ENCODE results near the gene NUDT21. TPM values are rescaled to one million over a fixed set of nuclear protein-coding genes. Genes with fewer than 3 reads are reported as not detected.

NUDT21 gene
- total and polyA plus RNA-seq, 2 of the 8 experiments (the other 6 are each of a cell fraction or from before 2014, with no cell fraction given) = 78.1 to 277 TPM

DNA sequence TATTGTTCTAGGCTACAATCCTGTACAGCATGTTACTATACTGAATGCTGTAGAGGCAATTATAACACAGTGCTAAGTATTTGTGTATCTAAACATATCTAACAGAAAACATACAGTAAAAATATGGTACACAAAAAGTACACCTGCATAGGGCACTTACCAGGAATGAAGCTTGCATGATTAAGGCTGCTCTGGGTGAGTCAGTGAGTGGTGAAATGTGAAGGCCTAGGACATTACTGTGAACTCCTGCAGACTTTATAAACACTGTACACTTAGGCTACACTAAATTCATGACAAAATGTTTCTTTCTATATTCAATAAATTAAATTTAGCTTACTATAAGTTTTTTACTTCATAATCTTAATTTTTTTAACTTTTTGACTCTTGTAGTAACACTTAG is 62.9 kb downstream of the NUDT21 start:
- Histone ChIP-seq H4K8ac (ENCODE audit: extremely low read depth, insufficient read depth, low read length) (no peak overlapping the region), H2BK15ac (ENCODE audit: low read length) (no peak overlapping the region), H3K14ac (ENCODE audit: insufficient read length) (no peak overlapping the region), H2BK12ac (ENCODE audit: low read depth, low read length) (no peak overlapping the region), H3K27me3 (replicated peaks in 1 of 4; ENCODE audit: control insufficient read depth in 3 of 4, extremely low read depth in 1 of 4, insufficient read depth in 3 of 4, low read length in 3 of 4) (no peaks in the 10 kb centered on the region), H4K5ac (ENCODE audit: insufficient read length, low read depth, low read length) (no peak overlapping the region), H3K4me3 (ENCODE audit: extremely low read depth in 1 of 4, insufficient read depth in 2 of 4, low read depth in 3 of 4, low read length in 4 of 4) (no peak overlapping the region), H2AK5ac (ENCODE audit: low read depth, low read length) (no peak overlapping the region), H3K4me2 (ENCODE audit: insufficient read depth in 1 of 2, low read depth in 2 of 2, low read length in 2 of 2) (no peak overlapping the region), H3K9ac (replicated peaks in 1 of 4; ENCODE audit: extremely low read depth in 1 of 4, low read depth in 3 of 4, low read length in 3 of 4) (no peak overlapping the region), H4K20me1 (replicated peaks in 1 of 2; ENCODE audit: control insufficient read depth in 1 of 2, insufficient read depth in 2 of 2, low read length in 2 of 2) (no peaks in the 10 kb centered on the region), H3K56ac (replicated peaks; ENCODE audit: insufficient read length, low read depth, low read length) (no peak overlapping the region), H4K91ac (replicated peaks; ENCODE audit: insufficient read length, low read length) (no peak overlapping the region), H3K79me2 (ENCODE audit: control insufficient read depth in 1 of 2, insufficient read depth in 2 of 2, low read length in 2 of 2) (no peaks in the 10 kb centered on the region), H3K36me3 (ENCODE audit: control insufficient read depth in 2 of 4, insufficient read depth in 4 of 4, low read length in 3 of 4) (peaks cover 0 to 23% (median 10%) of the 10 kb centered on the region in 4 experiments; a peak in 4 of 8 replicates), H2BK20ac (ENCODE audit: low read length) (no peak overlapping the region), H3K4me1 (replicated peaks in 1 of 4; ENCODE audit: control insufficient read depth in 3 of 4, insufficient read depth in 4 of 4, low read length in 3 of 4) (no peaks in the 10 kb centered on the region), H2BK5ac (ENCODE audit: low read depth, low read length) (no peak overlapping the region), H3K9me3 (ENCODE audit: insufficient read depth in 2 of 2, low read depth in 1 of 2, low read length in 1 of 2) (peaks cover 4 to 13% of the 10 kb centered on the region in 2 experiments; a peak in 2 of 4 replicates), H3K23me2 (ENCODE audit: low read depth, low read length) (no peaks in the 10 kb centered on the region), H2BK120ac (replicated peaks; ENCODE audit: low read depth, low read length) (no peak overlapping the region), H3K23ac (ENCODE audit: insufficient read length) (no peak overlapping the region), H3K18ac (ENCODE audit: extremely low read depth, low read length) (no peak overlapping the region), H2AFZ (ENCODE audit: low read length) (no peak overlapping the region), H3K4ac (replicated peaks; ENCODE audit: insufficient read length, low read depth, low read length) (no peak overlapping the region), H3K79me1 (ENCODE audit: low read depth, low read length) (no peaks in the 10 kb centered on the region), H3K27ac (ENCODE audit: low read depth, low read length) (no peak overlapping the region)
- ChIA-PET CTCF (ENCODE audit: partially characterized antibody) (interaction anchor here (3.6 kb wide), 1 partner anchor 13 kb away, joined by 19 read pairs; no protein-coding TSS in a partner anchor), POLR2A (ENCODE audit: partially characterized antibody) (interaction anchor here (1.9 kb wide), 1 partner anchor 14 kb away, joined by 5 read pairs; no protein-coding TSS in a partner anchor)
- DNase-seq (ENCODE audit: low read depth in 1 of 2, low spot score in 2 of 2) (no peak), FAIRE-seq (no peak)
- TF ChIP-seq PHF8 (conservative IDR thresholded peaks at IDR 0.05; ENCODE audit: low read depth, low read length) (no peak), SP4 (IDR thresholded peaks at IDR 0.05; ENCODE audit: low read length) (no peak), CBX8 (IDR thresholded peaks at IDR 0.05; ENCODE audit: borderline replicate concordance, low read depth, low read length) (no peak), EP300 (IDR thresholded peaks at IDR 0.05; ENCODE audit: borderline replicate concordance in 1 of 2, low read depth in 2 of 2, low read length in 2 of 2) (no peak), NANOG (IDR thresholded peaks at IDR 0.05; ENCODE audit: insufficient read depth, low read depth, low read length, poor library complexity, severe bottlenecking) (no peak), BRCA1 (IDR thresholded peaks at IDR 0.05; ENCODE audit: low read depth, low read length) (no peak), BCL11A (IDR thresholded peaks at IDR 0.05; ENCODE audit: low read depth in 2 of 2, low read length in 2 of 2) (no peak), SAP30 (IDR thresholded peaks at IDR 0.05; ENCODE audit: insufficient read depth, insufficient replicate concordance, low read length) (no peak), CHD1 (IDR thresholded peaks at IDR 0.05; ENCODE audit: low read depth, low read length) (no peak), SIX5 (IDR thresholded peaks at IDR 0.05; ENCODE audit: low read depth, low read length) (no peak), ZNF274 (IDR thresholded peaks at IDR 0.05; ENCODE audit: borderline replicate concordance, extremely low read depth, low read length) (no peak), TAF1 (IDR thresholded peaks at IDR 0.05; ENCODE audit: low read depth, low read length) (no peak), SP2 (IDR thresholded peaks at IDR 0.05; ENCODE audit: low read length) (no peak), MAX (IDR thresholded peaks at IDR 0.05) (no peak), KDM1A (IDR thresholded peaks at IDR 0.05; ENCODE audit: borderline replicate concordance, low read length) (no peak), SIRT6 (IDR thresholded peaks at IDR 0.05; ENCODE audit: low read length) (no peak)

Data from H1 (cell line).